WTC11 (cell line): Measurements from ENCODE around the gene FXYD7. TPM values are rescaled to one million over a fixed set of nuclear protein-coding genes. Genes with fewer than 3 reads are reported as not detected.
A peak's percentile ranks its signal among the peaks of the same experiment; 100 is the strongest.

ENCODE experiments used
- ATAC-seq: fragments of 200-7000 bp; cut with Tn5 transposase; 2 replicates; pipeline ENCODE4 v1.10.0; 2021; ENCODE audit warnings: mild to moderate bottlenecking, moderate library complexity
- CTCF ChIA-PET: fragments of 300-600 bp; sonication (Branson Sonifier 250); formaldehyde crosslinking; loops from one replicate; lab custom pipeline; 2021; ENCODE audit warnings: antibody characterized with exemption; lab: Charles Lee
- POLR2A ChIA-PET: fragments of 350-600 bp; sonication (Branson Sonifier 250); formaldehyde crosslinking; loops from one replicate; lab custom pipeline; 2021; ENCODE audit warnings: antibody characterized with exemption; lab: Charles Lee
- DNase-seq: peaks from one replicate; pipeline ENCODE4 v3.0.0; 2021; ENCODE audit warnings: low spot score
- H3K27ac Mint-ChIP-seq: 2 replicates; pipeline ENCODE4 v1.8.0; 2021; ENCODE audit warnings: mixed read lengths
- H3K27me3 Mint-ChIP-seq: 2 replicates; pipeline ENCODE4 v1.8.0; 2021; ENCODE audit warnings: low read depth, mild to moderate bottlenecking, moderate library complexity, mixed read lengths
- H3K36me3 Mint-ChIP-seq: 2 replicates; pipeline ENCODE4 v1.8.0; 2021; ENCODE audit warnings: mixed read lengths
- H3K4me1 Mint-ChIP-seq: 2 replicates; pipeline ENCODE4 v1.8.0; 2022; ENCODE audit warnings: mixed read lengths
- H3K4me3 Mint-ChIP-seq: 2 replicates; pipeline ENCODE4 v1.8.0; 2021; ENCODE audit warnings: mild to moderate bottlenecking, moderate library complexity, mixed read lengths
- H3K9me3 Mint-ChIP-seq: 2 replicates; pipeline ENCODE4 v1.8.0; 2021; ENCODE audit warnings: mixed read lengths
- AR ChIP-seq: fragments of 250-450 bp; sonication (Bioruptor Pico); IDR thresholded peaks from 2 replicates; pipeline ENCODE4 v1.9.0; 2021; ENCODE audit warnings: mild to moderate bottlenecking
- CBFB ChIP-seq: sonication (generic); formaldehyde crosslinking; IDR thresholded peaks from 2 replicates; pipeline ENCODE4 v1.8.1; 2022; ENCODE audit warnings: mild to moderate bottlenecking, low read depth, missing genetic modification reagents
- ESRRA ChIP-seq: sonication (generic); formaldehyde crosslinking; IDR thresholded peaks from 2 replicates; pipeline ENCODE4 v1.8.1; 2022; ENCODE audit warnings: mild to moderate bottlenecking, missing genetic modification reagents, borderline replicate concordance
- FOXP1 ChIP-seq: sonication (generic); formaldehyde crosslinking; IDR thresholded peaks from 2 replicates; pipeline ENCODE4 v1.8.0; 2022; ENCODE audit warnings: missing genetic modification reagents, mild to moderate bottlenecking, moderate library complexity, borderline replicate concordance
- SOX15 ChIP-seq: fragments of 250-450 bp; sonication (Bioruptor Pico); IDR thresholded peaks from 2 replicates; pipeline ENCODE4 v1.9.0; 2021; ENCODE audit warnings: mild to moderate bottlenecking
- ZNF138 ChIP-seq: sonication (generic); formaldehyde crosslinking; conservative IDR thresholded peaks from 2 replicates; pipeline ENCODE4 v1.8.1; 2022; ENCODE audit warnings: mild to moderate bottlenecking, moderate library complexity, missing genetic modification reagents
- ZNF219 ChIP-seq: sonication (generic); formaldehyde crosslinking; IDR thresholded peaks from 2 replicates; pipeline ENCODE4 v1.8.0; 2023; ENCODE audit warnings: missing genetic modification reagents, mild to moderate bottlenecking, borderline replicate concordance
- ZNF232 ChIP-seq: sonication (generic); formaldehyde crosslinking; IDR thresholded peaks from 2 replicates; pipeline ENCODE4 v1.8.0; 2022; ENCODE audit warnings: mild to moderate bottlenecking, missing genetic modification reagents
- ZNF317 ChIP-seq: sonication (generic); formaldehyde crosslinking; IDR thresholded peaks from 2 replicates; pipeline ENCODE4 v1.8.1; 2023; ENCODE audit warnings: low read depth, mild to moderate bottlenecking, moderate library complexity, missing genetic modification reagents, borderline replicate concordance
- ZNF396 ChIP-seq: fragments of 250-450 bp; sonication (Bioruptor Pico); IDR thresholded peaks from 2 replicates; pipeline ENCODE4 v1.8.0; 2021; ENCODE audit warnings: mild to moderate bottlenecking, moderate library complexity, borderline replicate concordance
- ZNF416 ChIP-seq: fragments of 250-450 bp; sonication (Bioruptor Pico); IDR thresholded peaks from 2 replicates; pipeline ENCODE4 v1.9.0; 2021; ENCODE audit warnings: mild to moderate bottlenecking, inconsistent platforms
- total RNA-seq: library from RNA; stranded (reverse); gene quantifications from 3 replicates; pipeline ENCODE4 v1.2.3, GENCODE V29; 2021
- TF ChIP-seq, protein P1 (sequence below): sonication (generic); formaldehyde crosslinking; IDR thresholded peaks from 2 replicates; pipeline ENCODE4 v1.8.0; 2023; ENCODE audit warnings: missing genetic modification reagents
- TF ChIP-seq, protein P2 (sequence below): fragments of 250-450 bp; sonication (Bioruptor Pico); IDR thresholded peaks from 2 replicates; pipeline ENCODE4 v1.9.0; 2021; ENCODE audit warnings: moderate library complexity, mild to moderate bottlenecking, inconsistent platforms, borderline replicate concordance
- TF ChIP-seq, protein P3 (sequence below): sonication (generic); formaldehyde crosslinking; IDR thresholded peaks from 2 replicates; pipeline ENCODE4 v1.8.0; 2022; ENCODE audit warnings: mild to moderate bottlenecking, missing genetic modification reagents
- TF ChIP-seq, protein P4 (sequence below): sonication (generic); formaldehyde crosslinking; IDR thresholded peaks from 2 replicates; pipeline ENCODE4 v1.8.0; 2022; ENCODE audit warnings: mild to moderate bottlenecking, missing genetic modification reagents
- TF ChIP-seq, protein P5 (sequence below): sonication (generic); formaldehyde crosslinking; conservative IDR thresholded peaks from 2 replicates; pipeline ENCODE4 v1.8.1; 2023; ENCODE audit warnings: mild to moderate bottlenecking, low read depth, missing genetic modification reagents, moderate library complexity

Gene FXYD7
- total RNA-seq, 1 experiment from 2014 or later = 16.7 TPM

DNA sequence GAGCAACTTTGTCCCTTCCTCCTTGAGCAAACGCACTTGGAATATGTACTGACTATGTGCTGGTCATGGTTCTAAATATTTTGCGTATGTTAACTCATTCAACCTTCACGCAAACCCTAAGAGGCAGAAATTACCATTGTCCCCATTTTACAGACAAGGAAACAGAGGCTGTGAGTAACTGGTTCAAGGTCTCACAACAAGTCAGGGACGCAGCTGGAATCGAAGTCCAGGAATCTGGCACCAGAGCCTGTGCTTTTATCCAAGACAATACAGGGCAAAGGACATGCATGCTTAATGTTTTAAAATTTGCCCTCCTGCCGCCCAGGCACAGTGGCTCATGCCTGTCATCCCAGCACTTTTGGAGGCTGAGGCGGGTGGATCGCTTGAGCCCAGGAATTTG is 16.6 kb downstream of the FXYD7 start:
- H3K4me1 Mint-ChIP-seq = peaks cover 19% of the 10 kb centered on the region
- CTCF ChIA-PET = interaction anchor here (1.0 kb wide), 1 partner anchor 16 kb away, joined by 3 read pairs; no protein-coding TSS in a partner anchor
- peaks cover 23% of the 10 kb centered on the region for H3K9me3 Mint-ChIP-seq
- H3K27ac Mint-ChIP-seq = peak overlapping the region; percentile 38; the same call in 1 of the 2 replicates
- TF ChIP-seq, protein P1, sequence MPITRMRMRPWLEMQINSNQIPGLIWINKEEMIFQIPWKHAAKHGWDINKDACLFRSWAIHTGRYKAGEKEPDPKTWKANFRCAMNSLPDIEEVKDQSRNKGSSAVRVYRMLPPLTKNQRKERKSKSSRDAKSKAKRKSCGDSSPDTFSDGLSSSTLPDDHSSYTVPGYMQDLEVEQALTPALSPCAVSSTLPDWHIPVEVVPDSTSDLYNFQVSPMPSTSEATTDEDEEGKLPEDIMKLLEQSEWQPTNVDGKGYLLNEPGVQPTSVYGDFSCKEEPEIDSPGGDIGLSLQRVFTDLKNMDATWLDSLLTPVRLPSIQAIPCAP (CRISPR knock-in tag) = no peak
- TF ChIP-seq SOX15 (CRISPR knock-in tag) (no peak), CBFB (CRISPR knock-in tag) (no peak), ZNF232 (CRISPR knock-in tag) (no peak), AR (CRISPR knock-in tag) (no peak), ZNF219 (CRISPR knock-in tag) (no peak), ZNF416 (no peak)
- TF ChIP-seq, protein P2, sequence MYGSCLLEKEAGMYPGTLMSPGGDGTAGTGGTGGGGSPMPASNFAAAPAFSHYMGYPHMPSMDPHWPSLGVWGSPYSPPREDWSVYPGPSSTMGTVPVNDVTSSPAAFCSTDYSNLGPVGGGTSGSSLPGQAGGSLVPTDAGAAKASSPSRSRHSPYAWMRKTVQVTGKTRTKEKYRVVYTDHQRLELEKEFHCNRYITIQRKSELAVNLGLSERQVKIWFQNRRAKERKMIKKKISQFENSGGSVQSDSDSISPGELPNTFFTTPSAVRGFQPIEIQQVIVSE (CRISPR knock-in tag) = no peak
- H3K4me3 Mint-ChIP-seq = no peak overlapping the region
- POLR2A ChIA-PET = no interaction called here
- H3K36me3 Mint-ChIP-seq = peaks cover 85% of the 10 kb centered on the region
- no peak for DNase-seq
- H3K27me3 Mint-ChIP-seq = no peaks in the 10 kb centered on the region; the same call in 1 of the 2 replicates
- no peak for ATAC-seq

DNA sequence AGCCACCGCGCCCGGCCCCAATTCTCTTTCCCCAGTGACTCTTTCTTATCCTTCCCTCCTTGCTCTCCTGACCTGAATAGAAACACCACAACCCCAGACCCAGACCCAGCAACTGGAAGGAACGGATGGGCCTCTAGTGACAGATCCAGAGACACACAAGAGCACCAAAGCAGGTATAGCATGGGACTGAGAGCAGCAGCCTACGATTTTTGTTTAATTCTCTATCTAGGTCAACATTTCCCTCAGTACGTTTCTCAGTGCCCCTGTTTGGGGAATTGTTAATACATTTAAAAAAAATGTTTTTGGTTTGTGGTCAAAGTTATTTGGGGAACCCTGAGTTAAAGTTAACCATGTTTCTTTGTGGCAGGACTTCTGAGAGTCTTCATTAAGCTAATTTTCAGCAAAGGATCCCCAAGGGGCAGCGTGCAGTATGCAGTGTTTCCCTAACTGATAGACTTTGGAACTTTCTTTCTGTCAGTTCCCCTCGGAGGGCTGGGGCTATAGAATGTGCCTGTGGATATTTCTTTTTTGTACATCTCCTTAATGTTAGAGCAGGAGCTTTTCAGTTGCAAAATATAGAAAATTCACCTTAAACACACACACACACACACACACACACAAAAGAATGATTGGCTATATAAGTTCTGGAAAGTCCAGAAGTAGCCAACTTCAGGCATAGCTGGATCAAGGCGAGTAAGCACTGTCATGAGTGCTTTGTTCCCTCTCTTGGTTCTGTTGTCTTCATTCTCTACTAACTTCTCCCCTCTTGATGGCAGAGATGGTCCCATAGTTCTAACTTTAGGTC is 17.8 kb downstream of the FXYD7 start:
- ATAC-seq = no peak
- H3K27me3 Mint-ChIP-seq = no peaks in the 10 kb centered on the region; the same call in 1 of the 2 replicates
- no peak overlapping the region for H3K27ac Mint-ChIP-seq
- H3K9me3 Mint-ChIP-seq = peaks cover 32% of the 10 kb centered on the region
- H3K4me1 Mint-ChIP-seq = peaks cover 8% of the 10 kb centered on the region
- TF ChIP-seq, protein P3, sequence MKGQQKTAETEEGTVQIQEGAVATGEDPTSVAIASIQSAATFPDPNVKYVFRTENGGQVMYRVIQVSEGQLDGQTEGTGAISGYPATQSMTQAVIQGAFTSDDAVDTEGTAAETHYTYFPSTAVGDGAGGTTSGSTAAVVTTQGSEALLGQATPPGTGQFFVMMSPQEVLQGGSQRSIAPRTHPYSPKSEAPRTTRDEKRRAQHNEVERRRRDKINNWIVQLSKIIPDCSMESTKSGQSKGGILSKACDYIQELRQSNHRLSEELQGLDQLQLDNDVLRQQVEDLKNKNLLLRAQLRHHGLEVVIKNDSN (CRISPR knock-in tag) = no peak
- TF ChIP-seq ZNF396 (no peak), ESRRA (CRISPR knock-in tag) (no peak), FOXP1 (no peak), ZNF317 (CRISPR knock-in tag) (no peak), ZNF138 (no peak)
- TF ChIP-seq, protein P4, sequence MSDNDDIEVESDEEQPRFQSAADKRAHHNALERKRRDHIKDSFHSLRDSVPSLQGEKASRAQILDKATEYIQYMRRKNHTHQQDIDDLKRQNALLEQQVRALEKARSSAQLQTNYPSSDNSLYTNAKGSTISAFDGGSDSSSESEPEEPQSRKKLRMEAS (CRISPR knock-in tag) = no peak
- TF ChIP-seq, protein P5, sequence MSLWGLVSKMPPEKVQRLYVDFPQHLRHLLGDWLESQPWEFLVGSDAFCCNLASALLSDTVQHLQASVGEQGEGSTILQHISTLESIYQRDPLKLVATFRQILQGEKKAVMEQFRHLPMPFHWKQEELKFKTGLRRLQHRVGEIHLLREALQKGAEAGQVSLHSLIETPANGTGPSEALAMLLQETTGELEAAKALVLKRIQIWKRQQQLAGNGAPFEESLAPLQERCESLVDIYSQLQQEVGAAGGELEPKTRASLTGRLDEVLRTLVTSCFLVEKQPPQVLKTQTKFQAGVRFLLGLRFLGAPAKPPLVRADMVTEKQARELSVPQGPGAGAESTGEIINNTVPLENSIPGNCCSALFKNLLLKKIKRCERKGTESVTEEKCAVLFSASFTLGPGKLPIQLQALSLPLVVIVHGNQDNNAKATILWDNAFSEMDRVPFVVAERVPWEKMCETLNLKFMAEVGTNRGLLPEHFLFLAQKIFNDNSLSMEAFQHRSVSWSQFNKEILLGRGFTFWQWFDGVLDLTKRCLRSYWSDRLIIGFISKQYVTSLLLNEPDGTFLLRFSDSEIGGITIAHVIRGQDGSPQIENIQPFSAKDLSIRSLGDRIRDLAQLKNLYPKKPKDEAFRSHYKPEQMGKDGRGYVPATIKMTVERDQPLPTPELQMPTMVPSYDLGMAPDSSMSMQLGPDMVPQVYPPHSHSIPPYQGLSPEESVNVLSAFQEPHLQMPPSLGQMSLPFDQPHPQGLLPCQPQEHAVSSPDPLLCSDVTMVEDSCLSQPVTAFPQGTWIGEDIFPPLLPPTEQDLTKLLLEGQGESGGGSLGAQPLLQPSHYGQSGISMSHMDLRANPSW (CRISPR knock-in tag) = no peak
- TF ChIP-seq, all 79 proteins: peak for 0
- CTCF ChIA-PET = interaction anchor here (0.6 to 1.7 kb wide), 4 partner anchors 17 to 316 kb away, joined by 3 to 5 read pairs (median 3); no protein-coding TSS in a partner anchor
- H3K4me3 Mint-ChIP-seq = no peak overlapping the region
- H3K36me3 Mint-ChIP-seq = peaks cover 96% of the 10 kb centered on the region
- POLR2A ChIA-PET = no interaction called here
- no peak for DNase-seq
